Ammon's horn (tissue), 1 donor: ENCODE results near the gene PLEKHF1.
"Not testable (repeated sequence)": the region's sequence is repeated elsewhere in the genome, so short reads cannot be mapped to it uniquely, and the experiment has no call there.

Experiments used
- DNase-seq: peaks from one replicate; pipeline ENCODE4 v3.0.0-alpha.2; 2016; ENCODE audit warnings: low spot score

The PLEKHF1 gene

GRCh38 chr19:29702161-29702962, 37.1 kb downstream of the PLEKHF1 start:
- DNase-seq: no peak

- DNase-seq: no peak
These were observed 37.7 kb downstream of the PLEKHF1 start for GRCh38 chr19:29702963-29703320.

DNA sequence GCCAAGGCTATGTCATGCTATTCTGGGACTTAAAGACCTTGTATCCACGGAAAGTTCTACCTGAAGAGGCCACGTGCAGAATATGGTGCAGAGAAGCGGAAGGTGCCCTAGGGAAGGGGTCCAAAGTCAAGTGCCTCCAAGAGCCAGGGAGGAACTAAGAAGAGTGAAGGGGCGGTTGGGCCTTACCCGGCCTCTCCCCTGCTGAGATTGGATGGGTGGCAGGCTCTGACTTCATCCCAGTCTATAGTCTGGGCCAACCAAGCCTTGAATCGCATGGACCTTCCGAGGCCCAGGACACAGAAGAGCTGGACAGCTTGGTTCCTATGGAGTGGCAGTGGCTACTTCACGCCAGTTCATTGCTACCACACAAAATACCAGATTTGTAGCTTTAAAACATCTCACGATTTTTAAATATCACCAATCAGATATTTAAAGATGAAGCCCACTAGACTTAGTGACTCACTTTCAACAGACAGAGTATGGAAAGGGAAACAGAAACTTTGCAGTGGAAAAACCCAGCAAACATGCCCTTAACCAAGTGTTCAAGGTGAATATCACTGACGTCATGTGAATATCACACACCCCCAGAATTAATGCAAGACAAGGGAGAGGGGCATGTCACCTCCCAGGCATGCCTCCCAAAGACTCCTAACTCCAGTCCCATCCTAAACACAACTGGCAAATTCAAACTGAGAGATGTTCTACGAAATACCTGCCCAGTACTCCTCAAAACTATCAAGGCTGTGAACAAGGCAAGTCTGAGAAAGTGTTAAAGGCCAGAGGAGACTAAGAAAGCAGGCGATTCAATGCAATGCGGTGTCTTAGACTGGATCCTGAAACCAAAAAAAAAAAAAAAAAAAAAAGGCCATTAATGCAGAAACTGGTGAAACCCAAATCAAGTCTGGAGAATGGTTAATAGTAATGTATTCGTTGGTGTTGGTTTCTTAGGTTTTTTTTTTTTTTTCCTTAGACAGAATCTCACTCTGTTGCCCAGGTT, 39.6 kb downstream of the PLEKHF1 start:
- DNase-seq: no peak

GRCh38 chr19:29705706-29706105, 40.4 kb downstream of the PLEKHF1 start:
- no peak for DNase-seq

- DNase-seq: no peak
These were observed 41.4 kb downstream of the PLEKHF1 start for GRCh38 chr19:29706635-29707034.

- no peak for DNase-seq
These were observed 43.5 kb downstream of the PLEKHF1 start for GRCh38 chr19:29708554-29709439.

DNA sequence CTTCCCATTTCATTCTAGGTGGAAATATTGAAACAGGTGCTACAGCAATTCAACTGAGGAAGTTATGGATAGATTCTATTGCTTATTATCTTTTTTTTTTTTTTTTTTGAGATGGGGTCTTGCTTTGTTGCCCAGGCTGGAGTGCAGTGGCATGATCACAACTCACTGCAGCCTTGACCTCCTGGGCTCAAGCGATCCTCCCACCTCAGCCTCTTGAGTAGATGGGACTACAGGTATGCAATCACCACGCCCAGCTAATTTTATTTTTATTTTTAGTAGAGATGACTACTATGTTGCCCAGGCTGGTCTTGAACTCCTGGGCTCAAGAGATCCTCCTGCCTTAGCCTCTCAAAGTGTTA, 44.2 kb downstream of the PLEKHF1 start:
- not testable (repeated sequence) for DNase-seq

DNA sequence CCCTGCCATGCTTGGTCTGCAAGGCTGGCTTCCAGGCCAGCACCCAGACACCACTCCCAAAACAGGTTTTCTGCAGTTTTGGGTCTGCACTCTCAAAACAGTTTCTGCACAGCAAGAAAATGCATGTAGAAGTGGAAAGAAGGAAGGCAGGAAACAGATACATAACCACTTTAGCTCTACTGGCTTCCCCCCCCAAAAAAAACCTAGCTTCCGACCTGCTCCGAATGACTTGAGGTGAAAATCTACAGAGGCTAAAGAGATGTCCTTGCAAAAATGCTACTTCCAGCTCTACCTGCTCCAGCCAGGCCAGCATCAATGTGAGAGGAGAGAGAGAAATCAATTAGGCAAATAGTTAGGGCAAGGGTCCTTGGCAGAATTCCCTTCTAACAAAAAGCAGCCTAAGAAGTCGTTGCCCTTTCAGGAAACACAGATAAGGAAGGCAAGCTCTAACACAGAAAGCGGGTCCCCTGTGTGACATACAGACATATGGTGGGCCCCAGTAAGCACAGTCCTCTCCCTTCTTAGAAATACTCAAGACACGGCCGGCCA, 46.4 kb downstream of the PLEKHF1 start:
- DNase-seq: no peak

GRCh38 chr19:29712744-29713516, 47.7 kb downstream of the PLEKHF1 start:
- DNase-seq: no peak

- DNase-seq: no peak
These were observed 49.2 kb downstream of the PLEKHF1 start for GRCh38 chr19:29714371-29714952.

GRCh38 chr19:29714953-29715700, 49.9 kb downstream of the PLEKHF1 start, which contains the start of gene C19orf12:
Gene C19orf12, minus strand, starts transcription at chr19:29715261. Its CDS starts 6,848 bp downstream, at chr19:29708413.
- DNase-seq: peak; percentile 57

GRCh38 chr19:29715701-29716581, 50.7 kb downstream of the PLEKHF1 start:
- no peak for DNase-seq

- no peak for DNase-seq
These were observed 51.8 kb downstream of the PLEKHF1 start for GRCh38 chr19:29717051-29717450.

GRCh38 chr19:29724102-29724641, 58.9 kb downstream of the PLEKHF1 start:
- peak; percentile 34 for DNase-seq

- DNase-seq: no peak
These were observed 59.5 kb downstream of the PLEKHF1 start for GRCh38 chr19:29724746-29725145.
